Activated T-helper 1 cell treated with anti-CD3 and anti-CD28 coated beads, Interleukin-12 subunit alpha, Interleukin-12 subunit beta, Interleukin-2, Interleukin-4 antibody, amounts not matched to agents 30 ng/mL and 10 ng/mL and 1 ng/mL, durations not matched to agents 14 hours and 24 hours and 36 hours (primary cell): ENCODE results near the gene DGCR2. TPM values are rescaled to one million over a fixed set of nuclear protein-coding genes. Genes with fewer than 3 reads are reported as not detected.

Source experiments
- DNase-seq: peaks from one replicate; pipeline ENCODE4 v3.0.0; 2021; ENCODE audit warnings: low spot score
- H3K27ac Mint-ChIP-seq: one replicate; pipeline ENCODE4 v1.8.0; 2021; ENCODE audit warnings: mild to moderate bottlenecking, mixed read lengths
- H3K27me3 Mint-ChIP-seq: one replicate; pipeline ENCODE4 v1.8.0; 2022; ENCODE audit warnings: mild to moderate bottlenecking, moderate library complexity, mixed read lengths; ENCODE audit not compliant: insufficient read depth
- H3K36me3 Mint-ChIP-seq: one replicate; pipeline ENCODE4 v1.8.0; 2021; ENCODE audit warnings: low read depth, mixed read lengths
- H3K4me1 Mint-ChIP-seq: one replicate; pipeline ENCODE4 v1.8.0; 2021; ENCODE audit warnings: low read depth, mixed read lengths
- H3K4me3 Mint-ChIP-seq: one replicate; pipeline ENCODE4 v1.8.0; 2021; ENCODE audit warnings: mild to moderate bottlenecking, moderate library complexity, mixed read lengths
- H3K9me3 Mint-ChIP-seq: one replicate; pipeline ENCODE4 v1.8.0; 2021; ENCODE audit warnings: mixed read lengths
- intact Hi-C: fragments of 100-400 bp; cut with micrococcal nuclease; formaldehyde crosslinking; loops from one replicate; pipeline ENCODE4 v1.15.1; 2024
- total RNA-seq: library from RNA; stranded (reverse); gene quantifications from 2 replicates; pipeline ENCODE4 v1.2.3, GENCODE V29; 2022

The DGCR2 gene
- total RNA-seq, 1 donor from 2014 or later: 23.2 TPM

- Mint-ChIP-seq H3K4me1 (no peaks in the 10 kb centered on the region), H3K4me3 (peak overlapping the region; percentile 67), H3K9me3 (no peaks in the 10 kb centered on the region), H3K27me3 (peaks cover 54% of the 10 kb centered on the region), H3K27ac (peak overlapping the region; percentile 41), H3K36me3 (no peaks in the 10 kb centered on the region)
- no peak for DNase-seq
- intact Hi-C loops: no loop called here
Observed at GRCh38 chr22:19151329-19152191, 29.3 kb upstream of the DGCR2 start.

GRCh38 chr22:19150482-19151328, 28.5 kb upstream of the DGCR2 start:
- no peaks in the 10 kb centered on the region for H3K4me1 Mint-ChIP-seq
- intact Hi-C loops: no loop called here
- no peaks in the 10 kb centered on the region for H3K36me3 Mint-ChIP-seq
- H3K27me3 Mint-ChIP-seq: peaks cover 54% of the 10 kb centered on the region
- DNase-seq: no peak
- H3K4me3 Mint-ChIP-seq: peak overlapping the region; percentile 67
- H3K27ac Mint-ChIP-seq: peak overlapping the region; percentile 40
- no peaks in the 10 kb centered on the region for H3K9me3 Mint-ChIP-seq

- H3K4me1 Mint-ChIP-seq: no peaks in the 10 kb centered on the region
- DNase-seq: no peak
- intact Hi-C loops: no loop called here
- H3K9me3 Mint-ChIP-seq: no peaks in the 10 kb centered on the region
- H3K4me3 Mint-ChIP-seq: peak within 1 kb of the TSS; percentile 67
- peaks cover 53% of the 10 kb centered on the region for H3K27me3 Mint-ChIP-seq
- peak within 1 kb of the TSS; percentile 40 for H3K27ac Mint-ChIP-seq
- H3K36me3 Mint-ChIP-seq: no peaks in the 10 kb centered on the region
Observed at GRCh38 chr22:19149991-19150390, 27.8 kb upstream of the DGCR2 start, which contains the start of gene GSC2. Gene GSC2, minus strand, starts transcription at chr22:19150292. Its CDS starts 9 bp downstream, at chr22:19150283.

GRCh38 chr22:19149047-19149883, 27.1 kb upstream of the DGCR2 start:
- Mint-ChIP-seq H3K27ac (no peak overlapping the region), H3K4me1 (peaks cover 6% of the 10 kb centered on the region), H3K4me3 (peak overlapping the region; percentile 24), H3K36me3 (peaks cover 4% of the 10 kb centered on the region), H3K27me3 (peaks cover 50% of the 10 kb centered on the region), H3K9me3 (no peaks in the 10 kb centered on the region)
- intact Hi-C loops: no loop called here
- peak; percentile 50 for DNase-seq

- intact Hi-C loops: no loop called here
- no peak overlapping the region for H3K4me3 Mint-ChIP-seq
- H3K9me3 Mint-ChIP-seq: no peaks in the 10 kb centered on the region
- no peak overlapping the region for H3K27ac Mint-ChIP-seq
- H3K36me3 Mint-ChIP-seq: peaks cover 8% of the 10 kb centered on the region
- H3K4me1 Mint-ChIP-seq: peaks cover 12% of the 10 kb centered on the region
- peaks cover 47% of the 10 kb centered on the region for H3K27me3 Mint-ChIP-seq
- no peak for DNase-seq
Observed at GRCh38 chr22:19148417-19149046, 26.3 kb upstream of the DGCR2 start.

- H3K4me1 Mint-ChIP-seq: peaks cover 17% of the 10 kb centered on the region
- H3K9me3 Mint-ChIP-seq: no peaks in the 10 kb centered on the region
- peaks cover 8% of the 10 kb centered on the region for H3K36me3 Mint-ChIP-seq
- H3K27me3 Mint-ChIP-seq: peaks cover 38% of the 10 kb centered on the region
- DNase-seq: no peak
- no peak overlapping the region for H3K4me3 Mint-ChIP-seq
- intact Hi-C loops: no loop called here
- H3K27ac Mint-ChIP-seq: no peak overlapping the region
Observed at GRCh38 chr22:19147195-19147780, 25.1 kb upstream of the DGCR2 start.

GRCh38 chr22:19146215-19146968, 24.2 kb upstream of the DGCR2 start:
- H3K27me3 Mint-ChIP-seq: peaks cover 29% of the 10 kb centered on the region
- DNase-seq: no peak
- peaks cover 11% of the 10 kb centered on the region for H3K36me3 Mint-ChIP-seq
- H3K4me3 Mint-ChIP-seq: no peak overlapping the region
- H3K9me3 Mint-ChIP-seq: no peaks in the 10 kb centered on the region
- no peak overlapping the region for H3K27ac Mint-ChIP-seq
- intact Hi-C loops: no loop called here
- peaks cover 18% of the 10 kb centered on the region for H3K4me1 Mint-ChIP-seq

- Mint-ChIP-seq H3K4me3 (peak overlapping the region; percentile 98), H3K9me3 (no peaks in the 10 kb centered on the region), H3K4me1 (peaks cover 23% of the 10 kb centered on the region), H3K27me3 (peaks cover 22% of the 10 kb centered on the region), H3K36me3 (peaks cover 18% of the 10 kb centered on the region), H3K27ac (peak overlapping the region; percentile 97)
- intact Hi-C loops: loop anchor here (1.0 to 5.0 kb wide), 7 partner anchors 22 to 748 kb away; partner anchors contain the start of genes CDC45, DGCR2, MRPL40 and UFD1
- peak; percentile 40 for DNase-seq
Observed at GRCh38 chr22:19143967-19144400, 21.8 kb upstream of the DGCR2 start.

GRCh38 chr22:19143212-19143611, 21.0 kb upstream of the DGCR2 start:
- DNase-seq: no peak
- Mint-ChIP-seq H3K4me1 (peaks cover 23% of the 10 kb centered on the region), H3K36me3 (peaks cover 18% of the 10 kb centered on the region), H3K4me3 (peak overlapping the region; percentile 98), H3K9me3 (no peaks in the 10 kb centered on the region), H3K27ac (peak overlapping the region; percentile 20), H3K27me3 (peaks cover 17% of the 10 kb centered on the region)
- intact Hi-C loops: loop anchor here (5.0 kb wide), 1 partner anchor 749 kb away; no protein-coding TSS in a partner anchor

- peaks cover 10% of the 10 kb centered on the region for H3K27me3 Mint-ChIP-seq
- H3K4me1 Mint-ChIP-seq: peaks cover 23% of the 10 kb centered on the region
- H3K9me3 Mint-ChIP-seq: no peaks in the 10 kb centered on the region
- peak overlapping the region; percentile 50 for H3K27ac Mint-ChIP-seq
- intact Hi-C loops: loop anchor here (5.0 kb wide), 1 partner anchor 750 kb away; no protein-coding TSS in a partner anchor
- DNase-seq: no peak
- H3K36me3 Mint-ChIP-seq: peaks cover 18% of the 10 kb centered on the region
- peak overlapping the region; percentile 98 for H3K4me3 Mint-ChIP-seq
Observed at GRCh38 chr22:19142394-19142793, 20.2 kb upstream of the DGCR2 start.

- H3K4me1 Mint-ChIP-seq: peaks cover 23% of the 10 kb centered on the region
- intact Hi-C loops: loop anchor here (5.0 kb wide), 1 partner anchor 752 kb away; no protein-coding TSS in a partner anchor
Observed at GRCh38 chr22:19139974-19140373, 17.8 kb upstream of the DGCR2 start.

More at GRCh38 chr22:19139974-19140373, 17.8 kb upstream of the DGCR2 start:
- Mint-ChIP-seq H3K4me3 (no peak overlapping the region), H3K27me3 (peaks cover 2% of the 10 kb centered on the region), H3K27ac (no peak overlapping the region), H3K9me3 (no peaks in the 10 kb centered on the region), H3K36me3 (peaks cover 31% of the 10 kb centered on the region)
- DNase-seq: no peak
